HepG2 (cell line): ENCODE results near the gene RHBDL3. TPM values are rescaled to one million over a fixed set of nuclear protein-coding genes. Genes with fewer than 3 reads are reported as not detected.

Source experiments
- ATAC-seq: fragments of 200-7000 bp; cut with Tn5 transposase; 3 replicates; pipeline ENCODE4 v1.9.1; 2020; ENCODE audit warnings: mild to moderate bottlenecking, moderate library complexity
- BruUV-seq: library from RNA; stranded (reverse); fragments of 400-500 nt; replicated peaks from 2 replicates; lab custom pipeline; 2021; lab: Mats Ljungman, UMichigan
- CTCF ChIA-PET: fragments of 300-600 bp; formaldehyde crosslinking; extraction: SDS; loops from one replicate; lab custom pipeline; 2021; ENCODE audit warnings: low total read pairs, inconsistent platforms, low intra/inter-chr PET ratio; lab: Yijun Ruan, JAX
- POLR2A ChIA-PET: fragments of 350-600 bp; sonication (Branson Sonifier 250); formaldehyde crosslinking; loops from one replicate; lab custom pipeline; 2020; ENCODE audit warnings: antibody characterized with exemption, inconsistent platforms; lab: Yijun Ruan, JAX
- DNase-seq: peaks from one replicate; pipeline ENCODE4 v3.0.0-alpha.2; 2015; ENCODE audit warnings: low spot score
- FAIRE-seq: peaks from 3 replicates; lab custom pipeline; 2011; peaks lifted over from hg19 to GRCh38; lab: Jason Lieb, UNC
- H2AFZ ChIP-seq: one replicate; pipeline ENCODE4 v1.6.1; 2011; ENCODE audit warnings: low read length, inconsistent platforms
- H3K27ac ChIP-seq: fragments of 300-600 bp; 3 replicates; pipeline ENCODE4 v1.8.0; 2011; ENCODE audit warnings: mixed run types, mild to moderate bottlenecking, mixed read lengths, low read length, inconsistent platforms; ENCODE audit not compliant: insufficient read depth; ENCODE audit errors: extremely low read length
- H3K27me3 ChIP-seq, 2 experiments: fragments of 200-600 bp in 1 of 2; 2 replicates in 1 of 2; 3 replicates in 1 of 2; pipeline versions ENCODE4 v1.6.0 to v1.8.0; 2011; ENCODE audit warnings: low read length in 2 of 2, mild to moderate bottlenecking in 2 of 2, moderate library complexity in 2 of 2, inconsistent platforms in 1 of 2; ENCODE audit not compliant: insufficient read depth in 2 of 2, control insufficient read depth in 1 of 2
- H3K36me3 ChIP-seq, 2 experiments: fragments of 200-600 bp in 1 of 2; replicated peaks in 1 of 2; 2 replicates in 1 of 2; 3 replicates in 1 of 2; pipeline versions ENCODE4 v1.5.1 to v1.8.0; 2011; ENCODE audit warnings: low read length in 2 of 2, inconsistent platforms in 1 of 2; ENCODE audit not compliant: insufficient read depth in 2 of 2, control insufficient read depth in 1 of 2
- H3K4me1 ChIP-seq: 2 replicates; pipeline ENCODE4 v1.5.1; 2012; ENCODE audit warnings: low read length, inconsistent platforms; ENCODE audit not compliant: insufficient read depth
- H3K4me2 ChIP-seq: 2 replicates; pipeline ENCODE4 v1.6.0; 2011; ENCODE audit warnings: low read depth, low read length, inconsistent platforms
- H3K4me3 ChIP-seq, 3 experiments: fragments of 200-600 bp in 1 of 3; sonication (generic), shearing (Covaris generic) in 1 of 3; replicated peaks in 1 of 3; 2 replicates each; pipeline ENCODE4 v1.5.1; 2011 to 2016; ENCODE audit warnings: low read length in 3 of 3, inconsistent platforms in 2 of 3, low read depth in 2 of 3, mild to moderate bottlenecking in 2 of 3, control low read depth in 1 of 3, mixed read lengths in 1 of 3; ENCODE audit not compliant: insufficient read depth in 1 of 3
- H3K79me2 ChIP-seq: one replicate; pipeline ENCODE4 v1.6.1; 2011; ENCODE audit warnings: low read length, inconsistent platforms; ENCODE audit not compliant: insufficient read depth
- H3K9ac ChIP-seq: 2 replicates; pipeline ENCODE4 v1.6.0; 2011; ENCODE audit warnings: mild to moderate bottlenecking, low read depth, low read length, inconsistent platforms; ENCODE audit not compliant: insufficient read depth
- H3K9me3 ChIP-seq: 2 replicates; pipeline ENCODE4 v1.5.1; 2012; ENCODE audit warnings: mild to moderate bottlenecking, low read length
- H4K20me1 ChIP-seq: 2 replicates; pipeline ENCODE4 v1.6.0; 2011; ENCODE audit warnings: inconsistent platforms, mild to moderate bottlenecking, low read length, moderate library complexity; ENCODE audit not compliant: insufficient read depth
- CHD2 ChIP-seq: IDR thresholded peaks from 2 replicates; pipeline ENCODE4 v1.6.1; 2011; ENCODE audit warnings: low read depth, low read length, improper control_type of control experiment
- HOXA5 ChIP-seq: sonication (generic); formaldehyde crosslinking; IDR thresholded peaks from 2 replicates; pipeline ENCODE4 v1.4.0; 2020; ENCODE audit warnings: missing genetic modification reagents
- ISL2 ChIP-seq: sonication (generic); formaldehyde crosslinking; IDR thresholded peaks from 2 replicates; pipeline ENCODE4 v1.5.0; 2020; ENCODE audit warnings: missing genetic modification reagents
- ZNF496 ChIP-seq: sonication (generic); formaldehyde crosslinking; IDR thresholded peaks from 2 replicates; pipeline ENCODE4 v1.8.1; 2023; ENCODE audit warnings: mild to moderate bottlenecking, moderate library complexity, missing genetic modification reagents; ENCODE audit not compliant: insufficient replicate concordance
- ZNF609 ChIP-seq: sonication (generic); formaldehyde crosslinking; IDR thresholded peaks from 2 replicates; pipeline ENCODE4 v1.4.0; 2020; ENCODE audit warnings: mild to moderate bottlenecking, missing genetic modification reagents, borderline replicate concordance
- WGBS: methylation state at CpG from one replicate; pipeline ENCODE4 v1.1.6; 2017; ENCODE audit warnings: low lambda C conversion rate; 5-methylcytosine and 5-hydroxymethylcytosine counted together
- in situ Hi-C: cut with HindIII; loops from 2 replicates; pipeline ENCODE4 v1.10.0; 2017; ENCODE audit warnings: low pct_unique_long_range_greater_than_20kb; ENCODE audit not compliant: extremely low pct_ligation_motif_present
- intact Hi-C: fragments of 100-400 bp; cut with micrococcal nuclease; formaldehyde crosslinking; loops from one replicate; pipeline ENCODE4 v1.10.0; 2022; ENCODE audit not compliant: unreplicated experiment
- polyA plus RNA-seq, 8 experiments: library from polyadenylated mRNA; depleted of rRNA in 3 of 8; stranded (reverse) in 7 of 8; unstranded in 1 of 8; fragments of >200 nt; fragmentation: Illumina TruSeq in 4 of 8; extraction: Trizol in 4 of 8; gene quantifications; 2 replicates each; pipeline versions ENCODE4 v1.2.1 to v1.2.3, GENCODE V29; 2011 to 2016; ENCODE audit warnings: low read depth in 4 of 8, missing spikeins in 1 of 8, mixed read lengths in 1 of 8; ENCODE audit not compliant: insufficient read depth in 1 of 8
- total RNA-seq, 5 experiments: library from RNA; depleted of rRNA; stranded (reverse); fragments of >200 nt; fragmentation: Illumina TruSeq; extraction: Trizol; gene quantifications; 2 replicates each; pipeline ENCODE4 v1.2.3, GENCODE V29; 2016; ENCODE audit warnings: low read depth in 1 of 5

RHBDL3 gene
- total and polyA plus RNA-seq, 2 of the 13 experiments (the other 11 are each of a cell fraction or from before 2014, with no cell fraction given) = 0.09 TPM; not detected in 1

DNA sequence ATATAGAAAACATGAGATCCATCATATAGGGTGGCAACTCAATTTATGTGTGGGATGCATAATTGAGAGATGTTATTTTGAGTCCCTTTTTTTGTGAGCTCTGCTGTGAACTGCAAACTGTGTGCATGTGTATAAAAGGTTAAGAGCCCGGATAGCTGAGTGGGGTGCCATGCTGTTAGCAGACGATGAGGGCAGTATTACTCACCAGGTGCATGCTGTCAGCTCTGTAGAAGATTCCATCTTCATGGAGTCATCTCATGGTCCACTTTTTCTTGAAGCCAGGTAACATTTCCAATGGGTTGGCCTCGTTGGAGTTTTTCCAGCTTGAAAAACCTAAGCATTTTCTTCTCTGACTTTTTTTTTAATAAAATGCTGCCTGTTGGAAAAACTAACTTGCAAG lies 43.0 kb upstream of the RHBDL3 start (continued):
- TF ChIP-seq ZNF609 (CRISPR knock-in tag) (no peak), HOXA5 (CRISPR knock-in tag) (no peak), ZNF496 (CRISPR knock-in tag) (no peak), CHD2 (no peak)

DNA sequence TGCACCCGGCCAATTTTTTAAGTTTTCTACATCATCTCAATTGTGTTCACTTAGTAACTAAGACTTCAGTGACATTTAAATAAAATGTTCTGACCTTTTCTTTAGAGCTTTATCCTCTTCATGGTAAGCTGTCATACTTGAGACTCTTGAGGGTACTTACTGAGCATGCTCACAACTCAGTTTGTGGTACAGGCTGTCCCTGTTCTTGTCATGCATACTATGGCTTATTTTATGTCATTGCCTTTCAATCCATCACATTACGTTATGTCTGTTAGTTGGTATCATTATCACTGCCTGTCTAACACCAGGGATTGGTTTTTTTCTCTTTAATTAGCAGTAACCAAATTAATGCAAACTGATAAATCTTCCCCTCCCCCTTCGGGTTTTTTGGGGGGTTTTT lies 41.9 kb upstream of the RHBDL3 start:
- POLR2A ChIA-PET = no interaction called here

More for the DNA sequence above, 41.9 kb upstream of the RHBDL3 start:
- no peaks in the 10 kb centered on the region for H3K79me2 ChIP-seq
- H3K4me3 ChIP-seq = no peak overlapping the region
- TF ChIP-seq ISL2 (CRISPR knock-in tag) = no peak
- FAIRE-seq (no peak), ATAC-seq (no peak), DNase-seq (no peak)
- 89% methylated on average over 3 of the region's 3 CpGs for WGBS
- H3K4me2 ChIP-seq = no peak overlapping the region
- no peaks in the 10 kb centered on the region for H4K20me1 ChIP-seq
- intact Hi-C loops = no loop called here
- H2AFZ ChIP-seq = no peak overlapping the region
- no peak overlapping the region for H3K27ac ChIP-seq
- H3K9me3 ChIP-seq = no peaks in the 10 kb centered on the region
- CTCF ChIA-PET = no interaction called here
- H3K4me1 ChIP-seq = no peaks in the 10 kb centered on the region
- H3K27me3 ChIP-seq = no peaks in the 10 kb centered on the region
- peaks cover 4 to 8% of the 10 kb centered on the region in 2 experiments; a peak in 2 of 5 replicates for H3K36me3 ChIP-seq
- in situ Hi-C loops = no loop called here
- no peak overlapping the region for H3K9ac ChIP-seq
- no TSS peak for BruUV-seq
